NCI-H1048 (cell line): ENCODE data around the gene TTN.

Source experiments
- DNase-seq: peaks from one replicate; lab custom pipeline; 2025; lab: John Stamatoyannopoulos, UW

The TTN gene

GRCh38 chr2:178650554-178650953, 156.7 kb downstream of the TTN start:
- DNase-seq, result no peak

GRCh38 chr2:178644919-178645318, 162.3 kb downstream of the TTN start:
- no peak for DNase-seq

DNA sequence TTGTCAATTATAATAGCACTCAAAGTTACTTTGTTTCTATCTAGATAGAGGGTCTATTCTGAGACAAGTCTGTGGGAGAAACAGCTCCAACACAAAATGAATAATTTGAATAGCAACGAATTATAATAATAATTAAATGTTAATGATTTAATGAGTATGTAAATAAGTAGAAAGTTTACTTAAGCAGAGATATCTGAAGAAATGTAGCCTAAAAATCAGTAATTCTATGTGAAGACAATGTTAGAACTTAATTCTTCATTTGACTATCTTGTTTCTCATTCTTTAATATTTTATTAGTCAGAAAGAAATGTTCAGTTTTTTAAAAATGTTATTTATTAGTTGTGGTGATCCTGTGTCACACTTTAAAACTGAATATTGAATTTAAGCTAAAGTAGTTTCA, 165.7 kb downstream of the TTN start:
- DNase-seq, result no peak

DNA sequence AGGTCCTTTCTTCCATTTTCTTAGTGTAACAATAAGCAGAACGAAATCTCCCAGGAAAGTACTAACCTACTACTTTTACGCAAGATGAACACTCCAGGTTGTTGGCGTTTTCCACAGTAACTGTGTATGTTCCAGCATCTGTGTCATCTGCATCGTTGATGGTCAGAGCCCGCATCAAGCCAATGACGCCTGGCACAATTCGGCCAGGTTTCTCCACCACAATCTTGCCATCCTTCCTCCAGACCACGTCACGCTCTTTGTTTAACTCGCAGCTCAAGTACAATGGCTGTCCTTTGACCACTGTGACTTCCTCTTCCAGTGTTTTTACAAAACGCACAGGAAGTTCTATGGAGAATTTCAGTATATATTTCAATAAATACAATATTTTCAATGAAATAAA, 171.3 kb downstream of the TTN start:
- DNase-seq, result no peak

GRCh38 chr2:178632729-178633128, 174.5 kb downstream of the TTN start:
- DNase-seq, result no peak

DNA sequence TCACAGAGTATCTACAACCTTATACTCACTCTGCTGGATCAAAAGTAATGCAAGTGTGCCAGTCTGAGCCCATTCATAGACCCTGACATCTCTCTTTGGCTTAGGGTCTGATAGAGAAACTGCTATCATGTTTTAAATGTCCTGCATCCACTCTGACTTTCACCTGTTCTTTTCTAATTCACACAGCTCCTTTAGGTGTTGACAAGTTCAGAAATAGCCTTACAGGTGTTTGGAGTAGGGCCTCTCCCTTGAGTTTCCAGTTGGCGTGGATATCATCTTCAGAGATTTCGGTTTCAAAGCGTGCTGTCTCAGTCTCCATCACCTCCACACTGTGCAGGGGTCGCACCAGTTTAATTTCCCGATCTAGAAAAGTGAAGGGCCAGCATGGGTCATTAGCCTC, 176.6 kb downstream of the TTN start:
- no peak for DNase-seq

DNA sequence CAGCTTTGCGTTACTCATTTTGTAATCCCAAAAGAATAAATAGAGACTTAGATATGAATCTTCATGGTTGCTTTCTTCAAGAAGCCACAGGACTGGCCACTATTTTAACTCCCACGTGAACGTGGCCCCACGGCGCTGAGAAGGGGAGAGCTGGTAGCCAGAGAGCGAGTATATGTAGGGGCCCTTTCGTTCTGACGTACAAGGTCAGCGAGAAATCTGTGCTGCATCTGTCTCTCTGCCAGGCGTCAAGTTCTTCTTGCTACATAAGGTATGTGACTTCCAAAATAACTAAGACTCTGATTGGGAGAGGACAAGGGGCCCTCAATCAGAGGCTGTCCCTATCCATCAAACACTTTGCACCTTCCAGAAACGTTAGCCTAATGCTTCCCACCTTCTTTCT, 177.8 kb downstream of the TTN start:
- DNase-seq, result no peak

- no peak for DNase-seq
Observed at GRCh38 chr2:178628605-178629004, 178.6 kb downstream of the TTN start.

DNA sequence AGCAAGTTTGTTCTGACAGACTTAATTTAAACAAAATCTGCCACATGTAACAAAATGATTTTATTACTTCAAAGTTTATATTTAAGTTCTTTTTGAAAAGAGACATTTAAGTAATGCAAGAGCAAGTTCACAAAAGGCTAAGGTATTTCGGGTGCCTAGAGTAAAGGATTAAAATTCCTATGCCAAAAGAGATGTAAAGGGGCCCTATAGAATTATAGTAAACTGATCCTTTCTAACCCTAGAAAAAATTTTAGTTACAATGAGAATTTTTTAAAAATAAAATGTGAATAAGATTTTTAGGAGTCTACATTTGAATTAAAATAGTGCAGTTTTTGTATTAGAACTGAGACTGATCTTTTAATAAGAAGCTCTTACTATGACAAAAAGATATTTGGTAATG, 179.8 kb downstream of the TTN start:
- DNase-seq, result no peak

- DNase-seq, result no peak
Observed at GRCh38 chr2:178615969-178616368, 191.3 kb downstream of the TTN start.

GRCh38 chr2:178602901-178603300, 204.3 kb downstream of the TTN start:
- DNase-seq, result no peak

DNA sequence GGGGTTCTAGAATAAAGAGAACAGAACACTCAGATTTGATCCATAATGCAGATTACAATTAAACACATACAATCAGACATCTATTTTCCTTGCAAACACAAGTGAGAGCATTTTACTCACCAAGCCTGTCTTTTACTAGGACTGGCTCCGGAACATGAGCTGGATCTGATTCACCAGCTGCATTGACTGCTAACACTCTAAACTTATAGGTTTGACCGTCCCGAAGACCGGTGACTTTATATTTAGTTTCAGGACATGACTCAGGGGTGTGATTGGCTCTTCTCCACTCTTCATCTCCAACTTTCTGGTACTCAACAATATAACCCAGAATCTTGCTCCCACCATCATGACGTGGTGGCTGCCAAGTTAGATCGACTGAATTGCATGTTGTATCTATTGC, 214.6 kb downstream of the TTN start:
- DNase-seq, result no peak

DNA sequence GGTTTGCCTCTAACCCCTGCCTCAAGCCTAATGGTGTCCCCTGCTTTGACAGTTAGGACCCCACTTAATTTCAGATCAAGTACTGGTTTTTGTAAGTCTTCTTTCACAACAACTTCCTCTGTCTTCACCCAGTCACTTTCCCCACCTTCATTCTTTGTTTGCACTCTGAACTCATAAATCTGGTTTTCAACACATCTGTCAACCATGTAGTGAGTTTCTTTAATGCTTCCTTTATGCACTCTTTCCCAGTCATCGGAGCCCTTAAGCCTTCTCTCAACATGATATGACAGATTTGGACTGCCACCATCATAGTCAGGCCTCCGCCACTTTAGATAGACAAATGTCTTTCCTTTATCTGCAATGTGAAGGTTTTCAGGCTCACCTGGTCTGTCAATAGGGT, 217.9 kb downstream of the TTN start:
- no peak for DNase-seq

DNA sequence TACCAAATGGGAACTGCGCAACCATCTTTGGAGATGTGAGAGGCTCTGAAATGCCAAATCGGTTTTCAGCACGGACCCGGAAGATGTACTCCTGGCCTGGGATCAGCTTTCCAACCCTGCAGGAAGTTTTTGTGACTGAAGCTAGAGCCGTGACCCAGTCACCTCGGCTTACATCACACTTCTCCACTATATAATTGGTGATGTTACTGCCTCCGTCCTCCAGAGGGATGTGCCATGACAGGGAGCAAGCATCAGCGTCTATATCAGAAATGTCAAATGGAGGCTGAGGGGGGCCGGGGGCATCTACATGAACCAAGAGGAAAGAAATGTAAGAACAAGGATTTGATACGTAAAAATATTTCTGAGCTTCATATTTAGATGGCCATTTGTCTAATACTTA, 222.6 kb downstream of the TTN start:
- DNase-seq, result no peak

GRCh38 chr2:178579006-178579405, 228.2 kb downstream of the TTN start:
- DNase-seq, result no peak

DNA sequence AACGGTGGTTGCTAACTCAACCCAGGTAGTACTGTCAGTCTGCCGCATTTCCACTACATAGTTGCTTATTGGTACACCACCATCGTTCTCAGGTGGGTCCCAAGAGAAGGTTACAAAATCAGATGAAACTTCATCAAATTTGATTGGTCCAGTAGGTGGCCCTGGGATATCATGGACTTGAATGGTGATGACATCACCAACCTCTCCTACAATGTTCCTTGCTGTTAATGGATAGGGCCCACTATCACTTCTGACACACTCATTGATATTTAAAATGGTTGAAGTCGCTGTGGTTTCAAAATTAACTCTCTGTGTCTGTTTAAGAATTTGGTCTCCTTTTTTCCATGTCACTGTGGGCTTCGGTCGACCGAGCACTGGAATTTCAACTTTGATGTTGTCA, 232.4 kb downstream of the TTN start:
- DNase-seq, result no peak

- no peak for DNase-seq
Observed at GRCh38 chr2:178568227-178568626, 239.0 kb downstream of the TTN start.

DNA sequence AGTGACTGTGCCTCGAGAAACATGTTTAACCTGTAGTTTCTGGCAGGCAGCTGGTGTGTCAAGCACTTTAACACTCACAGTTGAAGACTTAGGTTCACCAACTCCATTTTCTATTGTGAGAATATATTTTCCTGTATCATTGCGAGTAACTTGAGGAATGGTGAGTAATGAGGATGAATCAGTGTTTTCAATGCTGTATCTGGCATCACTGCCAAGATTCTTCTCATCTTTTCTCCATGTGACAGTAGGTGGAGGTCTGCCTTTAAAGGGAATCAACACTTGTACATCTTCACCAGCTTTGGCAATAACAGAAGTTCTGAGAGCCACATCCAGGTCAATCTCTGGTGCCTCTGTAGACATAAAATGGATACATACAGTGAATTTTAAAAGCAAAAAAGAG, 254.2 kb downstream of the TTN start:
- no peak for DNase-seq

DNA sequence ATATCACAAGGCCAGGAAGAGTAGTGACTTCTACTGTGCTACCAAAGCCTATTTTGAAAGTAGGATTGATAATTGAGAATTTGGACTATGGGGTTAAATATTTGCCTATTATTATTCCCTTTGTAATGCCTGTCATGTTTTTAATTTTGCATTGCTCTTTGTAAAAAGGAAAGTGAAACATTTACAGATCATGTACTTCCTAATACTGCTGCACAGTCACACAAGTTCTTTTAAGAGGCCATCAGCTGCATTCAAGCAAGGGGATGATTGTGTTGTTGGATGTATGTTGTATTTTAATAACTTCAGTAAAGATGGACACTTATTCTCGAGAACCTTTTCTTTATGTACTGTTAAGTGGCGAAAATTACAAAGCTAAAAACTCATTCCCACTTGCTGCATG, 256.9 kb downstream of the TTN start:
- no peak for DNase-seq

DNA sequence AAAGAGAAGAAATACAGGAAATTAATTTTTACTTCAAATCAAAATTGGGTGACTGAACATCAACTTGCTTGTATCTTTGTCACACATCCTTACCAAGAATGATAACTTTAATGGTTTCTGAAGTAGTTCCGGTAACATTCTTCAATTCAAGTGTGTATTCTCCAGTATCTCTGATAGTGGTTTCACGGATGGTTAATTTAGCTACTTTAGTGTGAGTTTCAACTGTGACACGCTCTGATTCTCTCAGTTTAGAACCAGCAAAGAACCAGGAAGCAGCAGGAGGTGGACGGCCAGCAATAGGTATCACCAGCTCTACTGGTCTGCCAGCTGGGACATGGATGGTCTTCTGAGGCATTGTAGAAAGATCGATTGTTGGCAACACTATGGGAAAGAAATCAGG, 264.7 kb downstream of the TTN start:
- no peak for DNase-seq

GRCh38 chr2:178542161-178542560, 265.1 kb downstream of the TTN start:
- DNase-seq, result no peak

DNA sequence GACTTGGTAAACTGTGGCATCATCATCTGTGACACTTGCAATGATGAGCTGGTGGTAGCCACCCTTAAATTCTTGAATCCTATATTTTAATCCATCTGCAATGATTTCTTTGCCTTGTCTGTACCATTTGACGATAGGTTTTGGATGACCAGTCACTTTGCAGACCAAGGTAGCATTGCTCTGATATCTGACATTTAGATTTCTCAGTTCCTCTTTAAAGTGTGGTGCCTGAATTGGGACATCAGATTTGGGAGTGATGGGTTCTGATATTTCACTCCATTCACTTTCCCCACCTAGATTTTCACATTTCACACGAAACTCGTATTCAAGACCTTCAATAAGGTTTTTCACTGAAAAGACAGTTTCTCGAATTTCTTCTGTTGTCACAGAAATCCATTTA, 271.2 kb downstream of the TTN start:
- DNase-seq, result no peak

- DNase-seq, result no peak
Observed at GRCh38 chr2:178531168-178531567, 276.1 kb downstream of the TTN start.

GRCh38 chr2:178530625-178531142, 276.5 kb downstream of the TTN start:
- no peak for DNase-seq

GRCh38 chr2:178530131-178530530, 277.1 kb downstream of the TTN start:
- DNase-seq, result no peak
